Keratinocyte (primary cell): ENCODE data around the gene SOS1. TPM values are rescaled to one million over a fixed set of nuclear protein-coding genes. Genes with fewer than 3 reads are reported as not detected.

Experiments used
- DNase-seq: peaks from one replicate; pipeline ENCODE4 v3.0.0-alpha.2; 2011; ENCODE audit warnings: low read depth, missing footprints, low spot score
- FAIRE-seq: peaks from 2 replicates; lab custom pipeline; 2011; peaks lifted over from hg19 to GRCh38; lab: Jason Lieb, UNC
- H2AFZ ChIP-seq: 2 replicates; pipeline ENCODE4 v1.6.0; 2012; ENCODE audit warnings: low read length, control low read depth, inconsistent platforms; ENCODE audit not compliant: control insufficient read depth
- H3K27ac ChIP-seq: 2 replicates; pipeline ENCODE4 v1.5.1; 2011; ENCODE audit warnings: low read length; ENCODE audit not compliant: control insufficient read depth, insufficient read depth
- H3K27me3 ChIP-seq: 3 replicates; pipeline ENCODE4 v1.6.0; 2011; ENCODE audit warnings: low read length; ENCODE audit not compliant: control insufficient read depth, insufficient read depth; ENCODE audit errors: extremely low read depth
- H3K36me3 ChIP-seq, 2 experiments: 2 replicates in 1 of 2; 3 replicates in 1 of 2; pipeline ENCODE4 v1.5.1; 2011; ENCODE audit warnings: low read length in 2 of 2, mild to moderate bottlenecking in 1 of 2; ENCODE audit not compliant: control insufficient read depth in 2 of 2, insufficient read depth in 2 of 2; ENCODE audit errors: extremely low read depth in 1 of 2
- H3K4me1 ChIP-seq: 3 replicates; pipeline ENCODE4 v1.5.1; 2011; ENCODE audit warnings: low read length; ENCODE audit not compliant: control insufficient read depth, insufficient read depth; ENCODE audit errors: extremely low read depth
- H3K4me2 ChIP-seq: 3 replicates; pipeline ENCODE4 v1.6.0; 2011; ENCODE audit warnings: low read depth, low read length; ENCODE audit not compliant: control insufficient read depth, insufficient read depth; ENCODE audit errors: extremely low read depth
- H3K4me3 ChIP-seq, 3 experiments: fragments of 200-600 bp in 1 of 3; sonication (generic) in 1 of 3; 2 replicates in 2 of 3; 3 replicates in 1 of 3; pipeline ENCODE4 v1.5.1; 2011 to 2016; ENCODE audit warnings: low read length in 3 of 3, mild to moderate bottlenecking in 3 of 3, control low read depth in 2 of 3, inconsistent platforms in 1 of 3, low read depth in 1 of 3, mixed read lengths in 1 of 3, mixed run types in 1 of 3, moderate library complexity in 1 of 3; ENCODE audit not compliant: control insufficient read depth in 2 of 3, insufficient read depth in 2 of 3; ENCODE audit errors: extremely low read depth in 1 of 3
- H3K79me2 ChIP-seq: 2 replicates; pipeline ENCODE4 v1.6.0; 2012; ENCODE audit warnings: low read length; ENCODE audit not compliant: control insufficient read depth, insufficient read depth
- H3K9ac ChIP-seq: 3 replicates; pipeline ENCODE4 v1.6.0; 2011; ENCODE audit warnings: low read length; ENCODE audit not compliant: control insufficient read depth, insufficient read depth; ENCODE audit errors: extremely low read depth
- H3K9me1 ChIP-seq: 3 replicates; pipeline ENCODE4 v1.6.0; 2011; ENCODE audit warnings: low read length; ENCODE audit not compliant: control insufficient read depth, insufficient read depth; ENCODE audit errors: extremely low read depth
- H3K9me3 ChIP-seq: 2 replicates; pipeline ENCODE4 v1.5.1; 2012; ENCODE audit warnings: low read depth, low read length; ENCODE audit not compliant: control insufficient read depth
- H4K20me1 ChIP-seq: 3 replicates; pipeline ENCODE4 v1.6.0; 2011; ENCODE audit warnings: low read length; ENCODE audit not compliant: control insufficient read depth, insufficient read depth; ENCODE audit errors: extremely low read depth
- EZH2 ChIP-seq: IDR thresholded peaks from one replicate; pipeline ENCODE4 v1.6.1; 2012; ENCODE audit warnings: inconsistent platforms, mild to moderate bottlenecking, low read length, moderate library complexity
- dilution Hi-C: fragments of 300-500 bp; cut with MboI; formaldehyde crosslinking; loops from one replicate; pipeline ENCODE4 v1.7.0; 2020; ENCODE audit warnings: low sequenced_read_pairs; ENCODE audit not compliant: extremely low pct_ligation_motif_present
- polyA plus RNA-seq, 5 experiments: library from polyadenylated mRNA; depleted of rRNA in 3 of 5; stranded (reverse) in 3 of 5; stranded (forward) in 1 of 5; unstranded in 1 of 5; fragments of >200 nt; gene quantifications; 1 replicate in 1 of 5; 2 replicates in 3 of 5; 3 replicates in 1 of 5; pipeline versions ENCODE4 v1.2.1 to v1.2.3, GENCODE V29; 2011 to 2012; ENCODE audit warnings: missing spikeins in 2 of 5, low read depth in 1 of 5, low replicate concordance in 1 of 5
- TF ChIP-seq, protein P1 (sequence below), 3 experiments: IDR thresholded peaks in 1 of 3; conservative IDR thresholded peaks in 1 of 3; optimal IDR thresholded peaks in 1 of 3; 2 replicates in 2 of 3; 3 replicates in 1 of 3; pipeline versions ENCODE3 to v1.5.1; 2011; ENCODE audit warnings: low read length in 3 of 3, mild to moderate bottlenecking in 3 of 3, moderate library complexity in 2 of 3, control low read depth in 1 of 3, inconsistent platforms in 1 of 3; ENCODE audit not compliant: insufficient read depth in 2 of 3; ENCODE audit errors: extremely low read depth in 1 of 3

SOS1 gene
- polyA plus RNA-seq, 1 donor (not counting 4 experiments of a cell fraction or from before 2014, with no cell fraction given) = 21.5 TPM

DNA sequence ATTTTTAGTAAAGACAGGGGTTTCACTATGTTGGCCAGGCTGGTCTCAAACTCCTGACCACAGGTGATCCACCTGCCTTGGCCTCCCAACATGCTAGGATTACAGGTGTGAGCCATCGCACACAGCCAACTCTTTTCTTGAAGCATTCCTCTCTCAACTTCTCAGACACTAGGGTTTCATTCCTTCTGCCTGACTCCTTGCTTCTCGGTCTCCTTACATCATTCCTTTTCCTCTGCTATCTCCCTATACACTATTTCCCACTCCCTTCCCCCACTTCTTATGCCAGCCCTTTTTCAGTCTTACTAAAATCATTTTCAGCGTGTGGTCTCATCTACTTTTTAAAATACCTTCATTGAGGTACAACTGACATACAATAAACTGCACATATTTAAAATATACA is 6.1 kb downstream of the SOS1 start:
- Histone ChIP-seq H3K79me2 (peaks cover 81% of the 10 kb centered on the region), H3K4me2 (no peak overlapping the region), H3K27me3 (no peaks in the 10 kb centered on the region), H3K4me3 (no peak overlapping the region), H2AFZ (no peak overlapping the region), H3K36me3 (peaks cover 2 to 3% of the 10 kb centered on the region in 2 experiments), H3K27ac (no peak overlapping the region), H3K9ac (no peak overlapping the region), H4K20me1 (peaks cover 2% of the 10 kb centered on the region), H3K9me3 (no peaks in the 10 kb centered on the region), H3K4me1 (peaks cover 14% of the 10 kb centered on the region), H3K9me1 (no peaks in the 10 kb centered on the region)
- FAIRE-seq = no peak
- DNase-seq = no peak
- TF ChIP-seq, protein P1, sequence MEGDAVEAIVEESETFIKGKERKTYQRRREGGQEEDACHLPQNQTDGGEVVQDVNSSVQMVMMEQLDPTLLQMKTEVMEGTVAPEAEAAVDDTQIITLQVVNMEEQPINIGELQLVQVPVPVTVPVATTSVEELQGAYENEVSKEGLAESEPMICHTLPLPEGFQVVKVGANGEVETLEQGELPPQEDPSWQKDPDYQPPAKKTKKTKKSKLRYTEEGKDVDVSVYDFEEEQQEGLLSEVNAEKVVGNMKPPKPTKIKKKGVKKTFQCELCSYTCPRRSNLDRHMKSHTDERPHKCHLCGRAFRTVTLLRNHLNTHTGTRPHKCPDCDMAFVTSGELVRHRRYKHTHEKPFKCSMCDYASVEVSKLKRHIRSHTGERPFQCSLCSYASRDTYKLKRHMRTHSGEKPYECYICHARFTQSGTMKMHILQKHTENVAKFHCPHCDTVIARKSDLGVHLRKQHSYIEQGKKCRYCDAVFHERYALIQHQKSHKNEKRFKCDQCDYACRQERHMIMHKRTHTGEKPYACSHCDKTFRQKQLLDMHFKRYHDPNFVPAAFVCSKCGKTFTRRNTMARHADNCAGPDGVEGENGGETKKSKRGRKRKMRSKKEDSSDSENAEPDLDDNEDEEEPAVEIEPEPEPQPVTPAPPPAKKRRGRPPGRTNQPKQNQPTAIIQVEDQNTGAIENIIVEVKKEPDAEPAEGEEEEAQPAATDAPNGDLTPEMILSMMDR (optimal IDR thresholded peaks at IDR 0.05 in 1 of 3, IDR thresholded peaks at IDR 0.05 in 1 of 3, conservative IDR thresholded peaks at IDR 0.05 in 1 of 3; ENCODE audit: extremely low read depth in 1 of 3, insufficient read depth in 2 of 3, low read length in 3 of 3) = no peak
- no peak for TF ChIP-seq EZH2
- dilution Hi-C loops = no loop called here

DNA sequence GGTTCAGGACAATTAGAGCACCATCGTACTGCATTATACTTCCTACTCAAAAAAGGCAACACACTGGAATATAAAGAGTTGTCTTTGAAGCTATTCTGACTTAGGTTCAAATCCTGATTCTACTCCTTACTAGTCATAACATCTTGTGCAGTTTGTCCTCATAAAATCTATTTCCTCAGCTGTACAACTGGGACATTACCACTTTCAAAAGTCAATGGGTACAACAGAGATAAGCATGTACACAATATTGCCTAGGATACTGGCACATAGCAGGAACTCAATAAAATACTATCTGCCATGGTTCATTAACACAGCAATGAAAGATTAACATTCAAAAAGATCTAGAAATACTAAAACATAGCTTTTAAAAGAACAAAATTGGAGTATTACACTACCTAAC is 11.3 kb downstream of the SOS1 start:
- Histone ChIP-seq H4K20me1 (peaks cover 2% of the 10 kb centered on the region), H3K9me3 (no peaks in the 10 kb centered on the region), H3K9ac (no peak overlapping the region), H3K4me1 (peaks cover 4% of the 10 kb centered on the region), H3K4me2 (no peak overlapping the region), H3K9me1 (no peaks in the 10 kb centered on the region), H3K4me3 (no peak overlapping the region), H3K79me2 (peaks cover 75% of the 10 kb centered on the region), H3K27me3 (no peaks in the 10 kb centered on the region), H3K36me3 (peaks cover 2 to 3% of the 10 kb centered on the region in 2 experiments), H3K27ac (no peak overlapping the region), H2AFZ (no peak overlapping the region)
- no peak for DNase-seq
- dilution Hi-C loops = no loop called here
- no peak for TF ChIP-seq EZH2
- TF ChIP-seq, protein P1 (optimal IDR thresholded peaks at IDR 0.05 in 1 of 3, IDR thresholded peaks at IDR 0.05 in 1 of 3, conservative IDR thresholded peaks at IDR 0.05 in 1 of 3; ENCODE audit: extremely low read depth in 1 of 3, insufficient read depth in 2 of 3, low read length in 3 of 3) = no peak
- no peak for FAIRE-seq
